ENCODE results near the gene WIPF2.
"Not testable (repeated sequence)": the region's sequence is repeated elsewhere in the genome, so short reads cannot be mapped to it uniquely, and the experiment has no call there.

Gene WIPF2

GRCh38 chr17:40301315-40301714 lies 82.2 kb downstream of the WIPF2 start:
- no peaks in the 10 kb centered on the region for H3K79me2 ChIP-seq
- no peak overlapping the region for H2AFZ ChIP-seq
- H3K4me1 ChIP-seq, result peaks cover 8% of the 10 kb centered on the region
- H3K27ac ChIP-seq, result no peak overlapping the region
- no peaks in the 10 kb centered on the region for H3K36me3 ChIP-seq (ENCODE audit: control insufficient read depth, insufficient read depth, low read length)
- H3K9ac ChIP-seq, result no peak overlapping the region
- no peaks in the 10 kb centered on the region for H3K27me3 ChIP-seq (ENCODE audit: control insufficient read depth, insufficient read depth, low read length)
- no peak overlapping the region for H3K4me3 ChIP-seq (ENCODE audit: low read depth, low read length)
- H3K9me3 ChIP-seq (ENCODE audit: control insufficient read depth, low read length), result no peaks in the 10 kb centered on the region
- TF ChIP-seq, protein P1, sequence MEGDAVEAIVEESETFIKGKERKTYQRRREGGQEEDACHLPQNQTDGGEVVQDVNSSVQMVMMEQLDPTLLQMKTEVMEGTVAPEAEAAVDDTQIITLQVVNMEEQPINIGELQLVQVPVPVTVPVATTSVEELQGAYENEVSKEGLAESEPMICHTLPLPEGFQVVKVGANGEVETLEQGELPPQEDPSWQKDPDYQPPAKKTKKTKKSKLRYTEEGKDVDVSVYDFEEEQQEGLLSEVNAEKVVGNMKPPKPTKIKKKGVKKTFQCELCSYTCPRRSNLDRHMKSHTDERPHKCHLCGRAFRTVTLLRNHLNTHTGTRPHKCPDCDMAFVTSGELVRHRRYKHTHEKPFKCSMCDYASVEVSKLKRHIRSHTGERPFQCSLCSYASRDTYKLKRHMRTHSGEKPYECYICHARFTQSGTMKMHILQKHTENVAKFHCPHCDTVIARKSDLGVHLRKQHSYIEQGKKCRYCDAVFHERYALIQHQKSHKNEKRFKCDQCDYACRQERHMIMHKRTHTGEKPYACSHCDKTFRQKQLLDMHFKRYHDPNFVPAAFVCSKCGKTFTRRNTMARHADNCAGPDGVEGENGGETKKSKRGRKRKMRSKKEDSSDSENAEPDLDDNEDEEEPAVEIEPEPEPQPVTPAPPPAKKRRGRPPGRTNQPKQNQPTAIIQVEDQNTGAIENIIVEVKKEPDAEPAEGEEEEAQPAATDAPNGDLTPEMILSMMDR (IDR thresholded peaks at IDR 0.05), result no peak
- H3K4me2 ChIP-seq (ENCODE audit: low read length), result no peak overlapping the region

DNA sequence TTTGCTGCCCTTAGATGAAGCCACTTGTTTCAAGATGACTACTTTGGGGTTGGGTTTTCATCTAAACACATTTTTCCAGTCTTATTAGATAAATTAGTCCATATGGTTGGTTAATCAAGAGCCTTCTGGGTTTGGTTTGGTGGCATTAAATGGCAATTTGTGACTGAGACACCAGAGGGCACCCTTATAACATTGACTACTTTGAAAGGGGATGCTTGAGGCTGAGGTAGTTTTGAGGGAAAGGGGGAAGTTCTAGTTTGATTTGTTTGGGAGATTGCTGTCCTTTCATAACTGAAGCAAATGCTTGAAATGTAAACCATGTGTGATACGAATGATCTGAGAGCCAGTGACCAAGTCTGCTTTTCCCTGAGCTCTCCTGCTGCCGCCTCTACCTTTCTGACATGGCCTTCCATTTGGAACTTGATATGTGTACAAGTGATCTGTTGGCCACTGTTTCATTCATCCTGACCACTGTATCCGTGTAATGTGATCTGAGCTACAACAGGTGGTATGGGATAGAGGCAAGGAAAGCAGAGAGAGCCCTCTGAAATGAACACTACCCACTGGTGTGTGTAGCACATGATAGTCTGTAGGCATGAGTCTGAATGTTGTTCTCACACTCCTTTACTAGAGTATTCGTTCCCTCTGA lies 84.0 kb downstream of the WIPF2 start:
- TF ChIP-seq, protein P1 (IDR thresholded peaks at IDR 0.05), result peak; percentile 83
- no peak overlapping the region for H2AFZ ChIP-seq
- no peak overlapping the region for H3K27ac ChIP-seq
- no peak overlapping the region for H3K4me2 ChIP-seq (ENCODE audit: low read length)
- H3K27me3 ChIP-seq (ENCODE audit: control insufficient read depth, insufficient read depth, low read length), result no peaks in the 10 kb centered on the region
- H3K36me3 ChIP-seq (ENCODE audit: control insufficient read depth, insufficient read depth, low read length), result no peaks in the 10 kb centered on the region
- H3K4me1 ChIP-seq, result peaks cover 26% of the 10 kb centered on the region
- no peaks in the 10 kb centered on the region for H3K9me3 ChIP-seq (ENCODE audit: control insufficient read depth, low read length)
- H3K79me2 ChIP-seq, result no peaks in the 10 kb centered on the region
- no peak overlapping the region for H3K9ac ChIP-seq
- no peak overlapping the region for H3K4me3 ChIP-seq (ENCODE audit: low read depth, low read length)

DNA sequence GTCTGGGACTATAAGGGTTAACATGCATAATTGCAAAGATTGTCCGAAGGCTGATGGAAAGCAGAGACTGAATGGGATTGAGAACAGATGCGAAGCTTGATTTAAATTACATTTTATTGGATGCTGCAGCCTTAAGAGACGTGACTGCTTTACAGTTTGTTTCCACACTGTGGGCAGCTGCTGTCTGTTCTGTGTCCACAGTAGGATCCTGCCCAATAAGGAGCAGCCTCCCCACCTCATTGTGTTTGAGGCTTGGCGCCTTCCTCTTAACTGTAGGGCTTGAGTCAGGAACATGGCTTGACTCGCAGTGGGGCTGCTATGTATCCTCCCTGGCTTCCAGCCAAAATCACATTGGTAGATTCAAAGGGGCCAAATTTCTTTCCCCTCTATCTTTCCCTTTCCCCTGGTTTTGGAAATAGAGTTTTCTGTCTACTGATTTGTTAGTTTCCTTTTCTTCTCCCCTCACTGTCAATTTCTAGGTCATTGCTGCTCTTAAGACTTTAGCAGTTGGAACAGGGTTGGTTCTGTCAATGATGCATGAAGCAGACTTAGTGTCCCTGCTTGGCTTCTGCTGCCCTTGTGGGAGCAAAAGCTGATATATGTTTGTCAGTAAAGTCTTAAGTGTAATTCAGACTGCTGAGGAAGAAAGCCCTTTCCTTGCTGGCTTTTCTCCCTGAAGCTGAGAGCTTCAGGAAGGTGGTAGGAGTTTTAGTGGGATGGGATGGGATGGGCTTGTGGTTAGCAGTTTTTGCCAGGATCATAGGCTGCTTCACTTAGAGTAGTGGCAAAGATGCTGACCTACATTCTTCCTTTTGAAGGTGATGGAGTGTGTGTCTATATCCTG lies 84.8 kb downstream of the WIPF2 start:
- H3K9me3 ChIP-seq (ENCODE audit: control insufficient read depth, low read length), result no peaks in the 10 kb centered on the region
- H3K27me3 ChIP-seq (ENCODE audit: control insufficient read depth, insufficient read depth, low read length), result no peaks in the 10 kb centered on the region
- no peaks in the 10 kb centered on the region for H3K79me2 ChIP-seq
- H3K9ac ChIP-seq, result peak overlapping the region; percentile 17
- no peak overlapping the region for H3K4me2 ChIP-seq (ENCODE audit: low read length)
- no peak overlapping the region for H3K27ac ChIP-seq
- peaks cover 32% of the 10 kb centered on the region for H3K4me1 ChIP-seq
- no peak overlapping the region for H2AFZ ChIP-seq
- no peaks in the 10 kb centered on the region for H3K36me3 ChIP-seq (ENCODE audit: control insufficient read depth, insufficient read depth, low read length)
- H3K4me3 ChIP-seq (ENCODE audit: low read depth, low read length), result no peak overlapping the region
- TF ChIP-seq, protein P1 (IDR thresholded peaks at IDR 0.05), result no peak

DNA sequence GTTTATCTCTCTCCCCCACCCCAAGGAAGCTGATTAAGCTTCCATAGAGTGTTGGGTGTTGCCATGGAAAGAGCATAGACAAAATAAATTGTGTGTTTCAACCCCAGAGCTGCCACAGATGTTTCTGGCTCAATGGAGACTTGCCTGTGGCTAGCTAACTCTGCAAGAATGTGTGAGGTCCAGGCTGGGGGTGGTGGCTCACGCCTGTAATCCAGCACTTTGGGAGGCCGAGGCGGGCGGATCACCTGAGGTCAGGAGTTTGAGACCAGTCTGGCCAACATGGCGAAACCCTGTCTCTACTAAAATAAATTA lies 85.4 kb downstream of the WIPF2 start:
- H3K4me1 ChIP-seq, result peaks cover 37% of the 10 kb centered on the region
- not testable (repeated sequence) for H3K27me3 ChIP-seq (ENCODE audit: control insufficient read depth, insufficient read depth, low read length); H3K4me2 ChIP-seq (ENCODE audit: low read length); H2AFZ ChIP-seq; H3K27ac ChIP-seq; H3K4me3 ChIP-seq (ENCODE audit: low read depth, low read length); H3K79me2 ChIP-seq; H3K9ac ChIP-seq; H3K36me3 ChIP-seq (ENCODE audit: control insufficient read depth, insufficient read depth, low read length); H3K9me3 ChIP-seq (ENCODE audit: control insufficient read depth, low read length)

GRCh38 chr17:40304866-40305265 lies 85.8 kb downstream of the WIPF2 start:
- not testable (repeated sequence) for H3K36me3 ChIP-seq (ENCODE audit: control insufficient read depth, insufficient read depth, low read length); H3K4me3 ChIP-seq (ENCODE audit: low read depth, low read length); H3K79me2 ChIP-seq; H3K27ac ChIP-seq; H3K9ac ChIP-seq; H3K4me2 ChIP-seq (ENCODE audit: low read length); H2AFZ ChIP-seq; H3K9me3 ChIP-seq (ENCODE audit: control insufficient read depth, low read length); H3K27me3 ChIP-seq (ENCODE audit: control insufficient read depth, insufficient read depth, low read length)
- H3K4me1 ChIP-seq, result peaks cover 40% of the 10 kb centered on the region

Data from parathyroid adenoma (tissue), 2 donors.